Upper lobe of right lung (tissue), 1 donor: Measurements from ENCODE around the gene FAM120B. TPM values are rescaled to one million over a fixed set of nuclear protein-coding genes. Genes with fewer than 3 reads are reported as not detected.

Experiments
- ATAC-seq: fragments of 200-7000 bp; cut with Tn5 transposase; one replicate; pipeline ENCODE4 v1.9.1; 2020; ENCODE audit warnings: mild to moderate bottlenecking, moderate library complexity
- DNase-seq: peaks from one replicate; pipeline ENCODE4 v3.0.0-alpha.2; 2020
- H3K27ac ChIP-seq: fragments of 200-600 bp; one replicate; pipeline ENCODE4 v1.8.0; 2022
- H3K27me3 ChIP-seq: fragments of 200-600 bp; one replicate; pipeline ENCODE4 v1.8.0; 2022; ENCODE audit warnings: mild to moderate bottlenecking
- H3K36me3 ChIP-seq: fragments of 200-600 bp; one replicate; pipeline ENCODE4 v1.8.0; 2022
- H3K4me1 ChIP-seq: fragments of 200-600 bp; one replicate; pipeline ENCODE4 v1.8.0; 2022
- H3K4me3 ChIP-seq: fragments of 200-600 bp; one replicate; pipeline ENCODE4 v1.8.0; 2022; ENCODE audit warnings: mild to moderate bottlenecking
- H3K9me3 ChIP-seq: fragments of 200-600 bp; one replicate; pipeline ENCODE4 v1.8.0; 2022
- CTCF ChIP-seq: fragments of 200-600 bp; IDR thresholded peaks from one replicate; pipeline ENCODE4 v1.8.0; 2022; ENCODE audit warnings: antibody characterized with exemption
- intact Hi-C: fragments of 100-400 bp; cut with DNase I; formaldehyde crosslinking; loops from one replicate; pipeline ENCODE4 v1.11.0; 2022
- total RNA-seq: library from RNA; stranded (reverse); fragmentation: NEBNext Ultra II Directional; extraction: Animal tissue kit (Norgen Biotek cat#: 25700); gene quantifications from one replicate; pipeline ENCODE4 v1.2.1, GENCODE V29; 2021
- donor health status: DM: no; HTN: yes; CAD: no; lungs with severe emphysema.

The FAM120B gene
- total RNA-seq, 1 donor from 2014 or later = 26.1 TPM

DNA sequence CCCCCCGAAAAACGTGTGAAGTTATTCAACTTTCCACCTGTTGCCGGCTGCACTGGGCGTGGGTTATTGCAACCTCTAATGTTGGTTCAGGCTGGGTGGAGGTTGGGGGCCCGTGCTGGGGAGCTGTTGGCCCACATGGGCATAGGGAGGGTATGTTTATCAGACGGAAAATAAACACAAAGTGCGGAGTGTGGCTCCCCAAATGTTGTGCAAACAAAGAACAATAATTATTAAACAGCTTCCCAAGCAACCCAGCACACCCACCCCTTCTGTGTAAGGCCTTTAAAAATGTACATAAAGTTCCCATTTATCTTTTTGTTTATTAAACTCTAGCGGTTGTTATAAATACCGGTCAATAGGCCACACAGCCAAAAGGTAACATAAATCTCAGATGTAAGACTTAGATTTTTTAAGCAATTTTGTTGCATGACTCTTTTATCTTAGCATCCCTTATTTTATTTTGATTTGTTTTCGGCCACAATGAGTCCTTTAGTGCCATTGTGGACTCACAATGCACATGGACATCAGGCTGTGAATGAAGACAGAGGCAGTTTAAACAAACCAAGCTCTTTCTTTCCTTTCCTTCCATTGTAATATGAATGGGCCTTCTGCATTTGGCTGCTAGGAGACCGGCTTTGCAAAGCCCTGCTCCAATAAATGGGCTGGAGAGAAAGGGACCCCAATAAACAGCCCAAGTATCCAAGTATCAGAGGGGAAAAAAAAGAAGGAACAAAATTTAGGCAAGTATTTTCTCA lies 8.8 kb upstream of the FAM120B start:
- no peak overlapping the region for H3K4me3 ChIP-seq
- H3K27me3 ChIP-seq = peaks cover 51% of the 10 kb centered on the region
- H3K9me3 ChIP-seq = no peaks in the 10 kb centered on the region
- ATAC-seq = no peak
- DNase-seq = no peak
- H3K4me1 ChIP-seq = peaks cover 22% of the 10 kb centered on the region
- no peak overlapping the region for H3K27ac ChIP-seq
- H3K36me3 ChIP-seq = no peaks in the 10 kb centered on the region
- intact Hi-C loops = no loop called here
- TF ChIP-seq CTCF = no peak

DNA sequence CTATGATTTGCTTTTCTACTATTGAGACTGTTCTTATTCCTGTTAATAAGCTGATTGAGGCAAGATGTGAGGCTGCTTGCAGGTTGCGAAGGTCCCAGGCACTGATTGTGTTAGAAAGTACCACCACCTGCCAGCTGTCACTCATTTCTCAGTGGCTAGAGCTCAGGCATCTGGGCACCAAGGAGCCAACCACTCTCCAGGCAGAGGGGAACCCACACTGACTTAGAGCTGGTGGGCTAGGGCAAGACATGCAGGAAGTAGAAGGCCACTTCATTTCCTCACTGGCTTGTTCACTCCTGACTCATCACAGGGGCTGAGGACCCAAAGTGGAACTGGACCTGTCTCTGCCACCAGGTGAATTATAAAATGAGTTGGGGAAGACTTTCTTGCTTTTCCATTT lies 7.9 kb upstream of the FAM120B start:
- no peak for DNase-seq
- H3K9me3 ChIP-seq = no peaks in the 10 kb centered on the region
- intact Hi-C loops = no loop called here
- H3K4me3 ChIP-seq = no peak overlapping the region
- no peak for ATAC-seq
- H3K4me1 ChIP-seq = peaks cover 16% of the 10 kb centered on the region
- H3K36me3 ChIP-seq = no peaks in the 10 kb centered on the region
- no peak for TF ChIP-seq CTCF
- H3K27ac ChIP-seq = no peak overlapping the region
- H3K27me3 ChIP-seq = peaks cover 47% of the 10 kb centered on the region

DNA sequence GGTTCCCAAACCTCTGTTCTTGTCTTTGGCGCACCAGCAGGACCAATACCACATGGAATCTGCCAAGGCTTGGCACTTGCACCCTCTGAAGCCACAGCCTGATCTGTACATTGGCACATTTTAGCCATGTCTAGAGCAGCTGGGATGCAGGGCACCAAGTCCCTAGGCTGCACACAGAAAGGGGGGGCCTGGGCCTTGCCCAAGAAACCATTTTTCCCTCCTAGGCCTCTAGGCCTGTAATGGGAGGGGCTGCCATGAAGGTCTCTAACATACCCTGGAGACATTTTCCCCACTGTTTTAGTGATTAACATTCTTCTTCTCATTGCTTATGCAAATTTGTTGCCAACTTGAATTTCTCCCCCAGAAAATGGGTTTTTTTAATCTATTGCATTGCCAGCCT lies 5.4 kb upstream of the FAM120B start:
- no peak overlapping the region for H3K27ac ChIP-seq
- intact Hi-C loops = no loop called here
- ATAC-seq (no peak), DNase-seq (no peak)
- H3K4me1 ChIP-seq = peaks cover 8% of the 10 kb centered on the region
- H3K4me3 ChIP-seq = no peak overlapping the region
- H3K9me3 ChIP-seq = no peaks in the 10 kb centered on the region
- no peak for TF ChIP-seq CTCF
- peaks cover 23% of the 10 kb centered on the region for H3K27me3 ChIP-seq
- H3K36me3 ChIP-seq = no peaks in the 10 kb centered on the region

DNA sequence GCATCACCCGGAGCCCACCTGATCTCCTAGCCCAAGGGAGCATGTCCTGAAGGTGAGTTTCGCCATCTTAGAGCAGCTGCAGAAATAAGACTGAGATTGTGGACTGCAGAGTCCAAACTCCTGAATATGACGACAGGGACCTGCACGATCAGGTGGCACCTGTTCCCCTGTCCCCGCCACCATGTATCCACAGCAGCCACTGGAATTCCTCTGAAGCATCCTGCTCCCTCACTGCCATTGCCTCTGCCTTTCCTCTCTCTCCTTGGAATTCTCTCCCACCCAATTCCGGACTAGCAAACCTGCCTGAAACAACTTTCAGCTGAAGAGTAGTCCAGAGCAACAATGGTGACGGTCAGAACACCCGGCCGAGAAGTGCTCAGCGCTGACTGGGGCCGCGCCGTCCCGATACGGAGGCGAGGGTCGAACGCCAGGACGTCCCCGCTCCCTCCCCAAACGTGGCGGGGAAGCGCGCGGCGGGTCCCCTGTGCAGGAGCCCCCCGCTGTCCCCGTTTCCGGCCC lies 694 bp upstream of the FAM120B start:
- H3K27ac ChIP-seq = peak overlapping the region; percentile 96
- TF ChIP-seq CTCF = no peak
- ATAC-seq = no peak
- H3K9me3 ChIP-seq = no peaks in the 10 kb centered on the region
- intact Hi-C loops = no loop called here
- no peak for DNase-seq
- H3K27me3 ChIP-seq = peaks cover under 1% of the 10 kb centered on the region
- H3K36me3 ChIP-seq = no peaks in the 10 kb centered on the region
- peak overlapping the region; percentile 93 for H3K4me3 ChIP-seq
- H3K4me1 ChIP-seq = peaks cover 26% of the 10 kb centered on the region

GRCh38 chr6:170307080-170307545 lies 555 bp downstream of the FAM120B start:
- ATAC-seq (no peak), DNase-seq (no peak)
- intact Hi-C loops = no loop called here
- TF ChIP-seq CTCF = no peak
- peak overlapping the region; percentile 96 for H3K27ac ChIP-seq
- H3K4me1 ChIP-seq = peaks cover 26% of the 10 kb centered on the region
- H3K36me3 ChIP-seq = no peaks in the 10 kb centered on the region
- no peaks in the 10 kb centered on the region for H3K27me3 ChIP-seq
- peak overlapping the region; percentile 93 for H3K4me3 ChIP-seq
- H3K9me3 ChIP-seq = no peaks in the 10 kb centered on the region
